CD8-positive, alpha-beta memory T cell (primary cell): ENCODE data around the gene MAPK8IP2. TPM values are rescaled to one million over a fixed set of nuclear protein-coding genes. Genes with fewer than 3 reads are reported as not detected.

ENCODE experiments used
- CTCF ChIA-PET: fragments of 350-600 bp; sonication (Branson Sonifier 250); formaldehyde crosslinking; loops from one replicate; lab custom pipeline; 2021; ENCODE audit warnings: antibody characterized with exemption; lab: Charles Lee
- POLR2A ChIA-PET: fragments of 350-600 bp; sonication (Branson Sonifier 250); formaldehyde crosslinking; loops from one replicate; lab custom pipeline; 2021; ENCODE audit warnings: antibody characterized with exemption; lab: Charles Lee
- DNase-seq, 5 donors: peaks; one replicate each; pipeline versions ENCODE4 v3.0.0 to v3.0.0-alpha.2; 2020 to 2022; ENCODE audit warnings: mixed read lengths in 1 of 5
- H3K27ac ChIP-seq: one replicate; pipeline ENCODE4 v1.7.0; 2013; ENCODE audit warnings: low read depth, mild to moderate bottlenecking, low read length, moderate library complexity
- H3K27me3 ChIP-seq: 2 replicates; pipeline ENCODE4 v1.7.0; 2013; ENCODE audit warnings: low read length, mild to moderate bottlenecking; ENCODE audit not compliant: insufficient read depth, poor library complexity, severe bottlenecking
- H3K36me3 ChIP-seq: 2 replicates; pipeline ENCODE4 v1.7.0; 2013; ENCODE audit warnings: mild to moderate bottlenecking, low read length, moderate library complexity; ENCODE audit not compliant: insufficient read depth
- H3K4me1 ChIP-seq: 2 replicates; pipeline ENCODE4 v1.7.0; 2013; ENCODE audit warnings: mild to moderate bottlenecking, low read length, moderate library complexity; ENCODE audit not compliant: insufficient read depth
- H3K4me3 ChIP-seq: 2 replicates; pipeline ENCODE4 v1.7.0; 2013; ENCODE audit warnings: mild to moderate bottlenecking, low read length
- H3K9me3 ChIP-seq: 2 replicates; pipeline ENCODE4 v1.7.0; 2013; ENCODE audit warnings: mild to moderate bottlenecking, low read length
- H3K27ac Mint-ChIP-seq, 8 donors: one replicate each; pipeline ENCODE4 v1.8.0; 2020 to 2021; ENCODE audit warnings: mixed read lengths in 8 of 8, mild to moderate bottlenecking in 6 of 8, inconsistent platforms in 3 of 8, moderate library complexity in 3 of 8
- H3K27me3 Mint-ChIP-seq, 2 donors: one replicate each; pipeline ENCODE4 v1.8.0; 2020 to 2021; ENCODE audit warnings: mixed read lengths in 2 of 2, mild to moderate bottlenecking in 1 of 2, moderate library complexity in 1 of 2
- H3K36me3 Mint-ChIP-seq, 3 donors: one replicate each; pipeline ENCODE4 v1.8.0; 2020 to 2021; ENCODE audit warnings: mixed read lengths in 3 of 3, inconsistent platforms in 1 of 3, mild to moderate bottlenecking in 1 of 3
- H3K4me1 Mint-ChIP-seq, 3 donors: one replicate each; pipeline ENCODE4 v1.8.0; 2020 to 2021; ENCODE audit warnings: mixed read lengths in 3 of 3, inconsistent platforms in 1 of 3, mild to moderate bottlenecking in 1 of 3
- H3K4me3 Mint-ChIP-seq, 7 donors: one replicate each; pipeline ENCODE4 v1.8.0; 2020 to 2021; ENCODE audit warnings: mixed read lengths in 7 of 7, mild to moderate bottlenecking in 6 of 7, moderate library complexity in 4 of 7, inconsistent platforms in 2 of 7
- H3K9me3 Mint-ChIP-seq, 5 donors: one replicate each; pipeline ENCODE4 v1.8.0; 2020 to 2022; ENCODE audit warnings: mixed read lengths in 5 of 5, mild to moderate bottlenecking in 3 of 5, moderate library complexity in 2 of 5, inconsistent platforms in 1 of 5
- polyA plus RNA-seq: library from polyadenylated mRNA; unstranded; fragments of 300-500 nt; fragmentation: Illumina TruSeq; gene quantifications from one replicate; pipeline ENCODE4 v1.2.3, GENCODE V29; 2021
- total RNA-seq, 2 experiments: library from RNA; stranded (reverse); gene quantifications; one replicate each; pipeline ENCODE4 v1.2.3, GENCODE V29; 2021

MAPK8IP2 gene
- total and polyA plus RNA-seq, 3 experiments from 2014 or later: 0.20 to 0.28 TPM; not detected in 1

DNA sequence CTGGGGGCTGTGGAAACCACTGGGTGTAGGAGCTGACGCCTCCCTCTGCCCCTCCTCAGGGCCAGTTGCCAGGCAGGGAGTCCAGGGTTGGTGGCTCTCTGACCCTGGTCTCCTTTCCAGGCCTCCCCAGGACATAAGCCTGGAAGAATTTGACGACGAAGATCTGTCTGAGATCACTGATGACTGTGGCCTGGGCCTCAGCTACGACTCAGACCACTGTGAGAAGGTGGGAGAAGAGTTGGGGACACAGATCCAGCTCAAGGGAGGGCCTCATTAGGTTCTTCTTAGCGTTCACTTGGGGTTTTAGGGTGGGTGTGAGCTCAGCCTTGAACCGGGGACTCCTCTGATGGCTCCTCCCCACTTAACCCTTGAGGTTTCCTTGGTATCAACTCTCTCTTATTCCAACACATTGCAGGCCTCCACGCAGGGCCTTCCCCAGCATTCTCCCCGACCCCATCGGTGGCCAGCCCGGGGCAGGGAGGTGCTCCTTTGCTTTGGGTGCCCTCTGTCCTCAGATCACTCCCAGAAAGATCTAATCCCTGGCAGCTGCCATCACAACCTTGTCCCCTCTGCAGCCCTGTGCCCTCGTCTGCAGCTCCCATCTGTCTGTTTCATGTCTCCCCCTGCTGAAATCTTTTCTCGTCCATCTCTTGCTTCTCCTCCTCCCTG, 1.2 kb downstream of the MAPK8IP2 start:
- peaks cover 23% of the 10 kb centered on the region for H3K27me3 ChIP-seq
- no peaks in the 10 kb centered on the region for H3K36me3 ChIP-seq
- peaks cover 5 to 21% (median 14%) of the 10 kb centered on the region in 3 donors for H3K4me1 Mint-ChIP-seq
- CTCF ChIA-PET: no interaction called here
- no peak for DNase-seq
- peaks cover 40 to 43% of the 10 kb centered on the region in 2 donors for H3K27me3 Mint-ChIP-seq
- H3K9me3 Mint-ChIP-seq: peaks cover 0 to 4% (median 2%) of the 10 kb centered on the region in 5 donors
- H3K9me3 ChIP-seq: no peaks in the 10 kb centered on the region
- no peaks in the 10 kb centered on the region for H3K4me1 ChIP-seq
- no peak overlapping the region for H3K4me3 ChIP-seq
- POLR2A ChIA-PET: interaction anchor here (0.6 kb wide), 1 partner anchor 39 kb away, joined by 3 read pairs; no protein-coding TSS in a partner anchor
- peaks cover 1 to 15% (median 4%) of the 10 kb centered on the region in 3 donors for H3K36me3 Mint-ChIP-seq
- H3K4me3 Mint-ChIP-seq: peak overlapping the region; percentile 63 to 85 (median 74)
- no peak overlapping the region for H3K27ac ChIP-seq
- H3K27ac Mint-ChIP-seq: peak overlapping the region in 2 of 8 donors; percentile 29 to 31

DNA sequence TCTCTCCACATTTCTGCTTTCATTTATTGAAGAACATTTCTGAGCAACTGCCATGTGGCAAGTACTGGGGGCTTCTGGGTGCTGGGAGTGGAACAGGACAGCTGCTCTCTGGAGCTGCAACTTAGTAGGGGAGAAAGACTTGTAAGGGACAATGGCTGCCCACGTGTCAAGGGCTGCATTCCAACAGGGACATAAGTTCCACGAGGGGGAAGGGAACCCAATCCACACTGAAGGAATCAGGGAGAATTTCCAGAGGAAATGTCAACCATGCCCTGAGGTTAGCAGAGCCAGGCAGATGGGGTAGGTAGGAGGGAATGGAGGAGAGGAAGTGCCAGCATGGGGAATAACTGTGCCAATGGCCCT, 1.7 kb downstream of the MAPK8IP2 start:
- peaks cover 0 to 4% (median 2%) of the 10 kb centered on the region in 5 donors for H3K9me3 Mint-ChIP-seq
- peaks cover 42 to 44% of the 10 kb centered on the region in 2 donors for H3K27me3 Mint-ChIP-seq
- ChIA-PET POLR2A (no interaction called here), CTCF (no interaction called here)
- H3K36me3 ChIP-seq: no peaks in the 10 kb centered on the region
- H3K4me3 ChIP-seq: no peak overlapping the region
- peaks cover 1 to 10% (median 2%) of the 10 kb centered on the region in 3 donors for H3K36me3 Mint-ChIP-seq
- peaks cover 5 to 21% (median 14%) of the 10 kb centered on the region in 3 donors for H3K4me1 Mint-ChIP-seq
- H3K27me3 ChIP-seq: peaks cover 23% of the 10 kb centered on the region
- H3K9me3 ChIP-seq: no peaks in the 10 kb centered on the region
- peak overlapping the region; percentile 5 to 84 (median 74) for H3K4me3 Mint-ChIP-seq
- no peak overlapping the region for H3K27ac Mint-ChIP-seq
- H3K4me1 ChIP-seq: no peaks in the 10 kb centered on the region
- DNase-seq: no peak
- no peak overlapping the region for H3K27ac ChIP-seq

DNA sequence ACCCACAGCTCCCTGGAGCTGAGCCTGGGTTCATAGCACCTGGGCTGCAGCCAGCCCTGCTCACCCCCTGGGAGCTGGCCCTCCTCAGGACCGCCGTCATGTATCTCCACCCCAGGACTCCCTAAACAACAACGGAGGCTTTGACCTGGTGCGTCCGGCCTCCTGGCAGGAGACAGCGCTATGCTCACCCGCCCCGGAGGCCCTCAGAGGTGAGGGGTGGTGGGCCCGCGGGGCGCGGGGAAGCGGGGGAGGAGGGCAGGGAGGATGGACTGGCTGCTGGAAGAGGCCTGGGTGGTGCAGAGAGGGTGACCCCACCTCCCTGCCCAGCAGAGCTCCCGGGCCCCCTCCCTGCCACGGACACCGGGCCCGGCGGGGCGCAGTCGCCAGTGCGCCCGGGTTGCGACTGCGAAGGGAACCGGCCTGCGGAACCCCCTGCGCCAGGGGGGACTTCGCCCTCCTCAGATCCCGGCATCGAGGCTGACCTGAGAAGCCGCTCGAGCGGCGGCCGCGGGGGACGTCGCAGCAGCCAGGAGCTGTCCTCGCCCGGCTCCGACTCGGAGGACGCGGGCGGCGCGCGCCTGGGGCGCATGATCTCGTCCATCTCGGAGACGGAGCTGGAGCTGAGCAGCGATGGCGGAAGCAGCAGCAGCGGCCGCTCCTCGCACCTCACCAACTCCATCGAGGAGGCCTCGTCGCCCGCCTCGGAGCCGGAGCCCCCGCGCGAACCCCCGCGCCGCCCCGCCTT, 3.1 kb downstream of the MAPK8IP2 start:
- Mint-ChIP-seq H3K4me3 (no peak overlapping the region), H3K27ac (no peak overlapping the region), H3K36me3 (peaks cover 0 to 8% (median 0%) of the 10 kb centered on the region in 3 donors), H3K27me3 (peaks cover 40 to 45% of the 10 kb centered on the region in 2 donors), H3K9me3 (peaks cover 0 to 4% (median 2%) of the 10 kb centered on the region in 5 donors), H3K4me1 (peaks cover 5 to 21% (median 14%) of the 10 kb centered on the region in 3 donors)
- no peak for DNase-seq
- ChIA-PET CTCF (no interaction called here), POLR2A (no interaction called here)
- Histone ChIP-seq H3K27me3 (peaks cover 23% of the 10 kb centered on the region), H3K4me1 (no peaks in the 10 kb centered on the region), H3K36me3 (no peaks in the 10 kb centered on the region), H3K9me3 (no peaks in the 10 kb centered on the region), H3K27ac (no peak overlapping the region), H3K4me3 (no peak overlapping the region)

DNA sequence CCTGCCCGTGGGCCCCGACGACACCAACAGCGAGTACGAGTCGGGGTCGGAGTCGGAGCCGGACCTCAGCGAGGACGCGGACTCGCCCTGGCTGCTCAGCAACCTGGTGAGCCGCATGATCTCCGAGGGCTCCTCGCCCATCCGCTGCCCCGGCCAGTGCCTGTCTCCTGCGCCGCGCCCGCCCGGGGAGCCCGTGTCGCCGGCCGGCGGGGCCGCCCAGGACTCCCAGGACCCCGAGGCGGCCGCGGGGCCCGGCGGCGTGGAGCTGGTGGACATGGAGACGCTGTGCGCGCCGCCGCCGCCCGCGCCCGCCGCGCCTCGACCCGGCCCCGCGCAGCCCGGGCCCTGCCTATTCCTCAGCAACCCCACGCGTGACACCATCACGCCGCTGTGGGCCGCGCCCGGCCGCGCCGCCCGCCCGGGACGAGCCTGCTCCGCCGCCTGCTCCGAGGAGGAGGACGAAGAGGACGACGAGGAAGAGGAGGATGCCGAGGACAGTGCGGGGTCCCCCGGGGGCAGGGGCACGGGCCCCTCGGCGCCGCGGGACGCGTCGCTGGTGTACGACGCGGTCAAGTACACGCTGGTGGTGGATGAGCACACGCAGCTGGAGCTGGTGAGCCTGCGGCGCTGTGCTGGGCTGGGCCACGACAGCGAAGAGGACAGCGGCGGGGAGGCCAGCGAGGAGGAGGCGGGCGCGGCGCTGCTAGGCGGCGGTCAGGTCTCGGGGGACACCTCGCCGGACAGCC, 3.8 kb downstream of the MAPK8IP2 start:
- Mint-ChIP-seq H3K4me3 (no peak overlapping the region), H3K9me3 (peaks cover 0 to 4% (median 2%) of the 10 kb centered on the region in 5 donors), H3K27me3 (peaks cover 42 to 48% of the 10 kb centered on the region in 2 donors), H3K36me3 (peaks cover 0 to 8% (median 0%) of the 10 kb centered on the region in 3 donors), H3K4me1 (peaks cover 5 to 21% (median 14%) of the 10 kb centered on the region in 3 donors), H3K27ac (no peak overlapping the region)
- ChIA-PET POLR2A (no interaction called here), CTCF (no interaction called here)
- Histone ChIP-seq H3K4me3 (no peak overlapping the region), H3K36me3 (no peaks in the 10 kb centered on the region), H3K9me3 (no peaks in the 10 kb centered on the region), H3K4me1 (no peaks in the 10 kb centered on the region), H3K27ac (no peak overlapping the region), H3K27me3 (peaks cover 23% of the 10 kb centered on the region)
- no peak for DNase-seq

DNA sequence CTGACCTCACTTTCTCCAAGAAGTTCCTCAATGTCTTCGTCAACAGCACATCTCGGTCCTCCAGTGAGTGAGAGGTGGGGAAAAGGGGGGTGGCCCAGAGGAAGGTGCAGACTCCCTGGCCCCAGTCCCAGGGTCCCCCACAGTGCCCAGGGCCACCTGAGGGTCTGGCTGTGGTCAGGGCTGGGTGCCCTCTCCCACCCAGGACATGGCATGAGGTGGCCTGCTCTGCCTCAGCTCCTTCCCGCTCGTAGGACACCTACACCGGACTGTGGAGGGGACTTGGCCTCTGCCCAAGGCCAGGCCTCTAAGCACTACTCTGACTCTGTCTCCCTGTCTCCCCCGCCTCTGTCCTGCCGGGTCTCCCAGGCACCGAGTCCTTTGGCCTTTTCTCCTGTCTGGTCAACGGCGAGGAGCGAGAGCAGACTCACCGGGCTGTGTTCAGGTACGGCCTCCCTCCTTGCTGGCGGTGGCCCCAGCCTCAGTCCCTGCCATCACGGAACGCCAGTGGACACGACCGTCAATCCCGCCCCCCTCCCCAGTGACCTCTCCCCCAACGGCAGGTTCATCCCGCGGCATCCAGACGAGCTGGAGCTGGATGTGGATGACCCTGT, 4.5 kb downstream of the MAPK8IP2 start:
- H3K9me3 Mint-ChIP-seq: peaks cover 0 to 4% (median 2%) of the 10 kb centered on the region in 5 donors
- H3K9me3 ChIP-seq: no peaks in the 10 kb centered on the region

DNA sequence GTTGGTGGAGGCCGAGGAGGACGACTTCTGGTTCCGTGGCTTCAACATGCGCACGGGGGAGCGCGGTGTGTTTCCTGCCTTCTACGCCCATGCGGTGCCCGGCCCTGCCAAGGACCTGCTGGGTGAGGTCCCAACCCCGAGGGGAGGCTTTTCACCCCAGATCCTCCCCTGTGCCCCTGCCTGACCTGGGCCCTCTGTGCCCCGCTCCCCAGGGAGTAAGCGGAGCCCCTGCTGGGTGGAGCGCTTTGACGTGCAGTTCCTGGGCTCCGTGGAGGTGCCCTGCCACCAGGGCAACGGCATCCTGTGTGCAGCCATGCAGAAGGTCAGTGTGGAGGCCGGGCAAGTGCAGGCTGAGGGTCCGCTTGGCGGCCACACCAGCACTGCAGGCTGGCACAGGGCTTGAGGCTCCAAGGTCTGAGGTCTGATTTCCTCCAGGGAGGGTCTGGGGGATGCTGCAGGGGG, 5.1 kb downstream of the MAPK8IP2 start:
- ChIA-PET CTCF (interaction anchor here (0.7 kb wide), 1 partner anchor 165 kb away, joined by 3 read pairs; no protein-coding TSS in a partner anchor), POLR2A (no interaction called here)
- no peak overlapping the region for H3K27ac ChIP-seq
- Mint-ChIP-seq H3K9me3 (peaks cover 0 to 4% (median 2%) of the 10 kb centered on the region in 5 donors), H3K27ac (no peak overlapping the region), H3K4me1 (peaks cover 5 to 15% (median 11%) of the 10 kb centered on the region in 3 donors), H3K36me3 (peaks cover 0 to 8% (median 0%) of the 10 kb centered on the region in 3 donors), H3K27me3 (peaks cover 41 to 53% of the 10 kb centered on the region in 2 donors), H3K4me3 (no peak overlapping the region)
- no peak for DNase-seq
- H3K4me1 ChIP-seq: no peaks in the 10 kb centered on the region
- H3K9me3 ChIP-seq: no peaks in the 10 kb centered on the region
- H3K36me3 ChIP-seq: no peaks in the 10 kb centered on the region
- peaks cover 17% of the 10 kb centered on the region for H3K27me3 ChIP-seq
- no peak overlapping the region for H3K4me3 ChIP-seq

More for the DNA sequence above, 4.5 kb downstream of the MAPK8IP2 start:
- CTCF ChIA-PET: interaction anchor here (0.7 kb wide), 1 partner anchor 165 kb away, joined by 3 read pairs; no protein-coding TSS in a partner anchor
- no peak overlapping the region for H3K4me3 Mint-ChIP-seq
- H3K36me3 ChIP-seq: no peaks in the 10 kb centered on the region
- DNase-seq: no peak
- no peak overlapping the region for H3K27ac ChIP-seq
- peaks cover 5 to 15% (median 11%) of the 10 kb centered on the region in 3 donors for H3K4me1 Mint-ChIP-seq
- no peaks in the 10 kb centered on the region for H3K4me1 ChIP-seq
- peaks cover 17% of the 10 kb centered on the region for H3K27me3 ChIP-seq
- H3K4me3 ChIP-seq: no peak overlapping the region
- POLR2A ChIA-PET: no interaction called here
- H3K27ac Mint-ChIP-seq: no peak overlapping the region
- peaks cover 38 to 48% of the 10 kb centered on the region in 2 donors for H3K27me3 Mint-ChIP-seq
- peaks cover 0 to 8% (median 0%) of the 10 kb centered on the region in 3 donors for H3K36me3 Mint-ChIP-seq

DNA sequence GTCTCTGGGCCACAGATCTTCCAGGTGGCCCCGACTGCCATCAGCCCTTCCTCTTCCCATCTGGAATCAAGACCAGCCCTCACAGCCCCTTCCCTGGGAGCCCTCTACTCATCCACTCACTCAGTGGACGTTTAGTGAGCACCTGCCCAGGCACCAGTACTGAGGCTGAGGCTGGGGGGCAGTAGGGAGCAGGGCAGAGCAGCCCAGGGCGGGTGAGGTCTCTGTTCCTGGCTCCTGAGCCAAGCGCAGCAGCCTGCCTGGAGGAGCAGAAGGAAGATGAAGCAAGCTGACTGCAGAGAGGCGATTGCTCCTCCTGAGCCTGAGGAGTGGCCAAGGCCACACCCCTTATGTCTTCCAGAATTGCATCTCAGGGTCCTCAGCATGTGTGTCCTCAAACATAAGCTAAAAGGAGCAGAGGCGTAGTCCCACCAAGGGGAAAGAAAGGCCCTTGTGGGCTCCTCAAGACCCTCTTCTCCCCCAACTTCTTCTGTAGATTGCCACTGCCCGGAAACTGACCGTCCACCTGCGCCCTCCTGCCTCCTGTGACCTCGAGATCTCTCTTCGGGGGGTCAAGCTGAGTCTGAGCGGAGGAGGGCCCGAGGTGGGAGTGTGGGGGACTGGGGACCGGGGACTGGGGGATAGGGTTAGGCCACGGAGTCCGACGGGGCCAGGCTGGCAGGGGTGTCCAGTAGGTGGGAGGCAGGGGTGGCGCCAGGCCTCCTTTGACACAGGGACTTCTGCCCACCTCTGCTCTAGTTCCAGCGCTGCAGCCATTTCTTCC, 5.8 kb downstream of the MAPK8IP2 start:
- DNase-seq: no peak
- ChIA-PET POLR2A (no interaction called here), CTCF (no interaction called here)
- Mint-ChIP-seq H3K4me3 (no peak overlapping the region), H3K9me3 (peaks cover 0 to 4% (median 2%) of the 10 kb centered on the region in 5 donors), H3K4me1 (peaks cover 5 to 14% (median 11%) of the 10 kb centered on the region in 3 donors), H3K36me3 (peaks cover 0 to 8% (median 0%) of the 10 kb centered on the region in 3 donors), H3K27ac (no peak overlapping the region), H3K27me3 (peaks cover 41 to 56% of the 10 kb centered on the region in 2 donors)
- H3K4me1 ChIP-seq: no peaks in the 10 kb centered on the region
- H3K4me3 ChIP-seq: no peak overlapping the region
- peaks cover 17% of the 10 kb centered on the region for H3K27me3 ChIP-seq
- H3K36me3 ChIP-seq: no peaks in the 10 kb centered on the region
- H3K27ac ChIP-seq: no peak overlapping the region
- H3K9me3 ChIP-seq: no peaks in the 10 kb centered on the region
